OCI-LY7 (cell line): ENCODE measurements around the gene USH1G.

Experiments
- CTCF ChIP-seq: fragments of 200-600 bp; sonication (generic); conservative IDR thresholded peaks from 2 replicates; pipeline ENCODE4 v1.5.1; 2014; ENCODE audit warnings: mild to moderate bottlenecking, antibody characterized with exemption, low read length, moderate library complexity, mixed read lengths
- EZH2phosphoT487 ChIP-seq: fragments of 200-600 bp; sonication (generic); IDR thresholded peaks from 2 replicates; pipeline ENCODE4 v1.6.1; 2018; ENCODE audit warnings: low read depth, borderline replicate concordance, mild to moderate bottlenecking, mixed run types, antibody characterized with exemption, low read length, moderate library complexity, mixed read lengths

- TF ChIP-seq CTCF (peak; percentile 97), EZH2phosphoT487 (no peak)
Measured at GRCh38 chr17:74960570-74961342, 37.7 kb upstream of the USH1G start.
